Measurements from ENCODE around the gene NDC1. TPM values are rescaled to one million over a fixed set of nuclear protein-coding genes. Genes with fewer than 3 reads are reported as not detected.

Gene NDC1
- polyA plus RNA-seq (2012; rRNA removed): 11.5 and 14.6 TPM in 2 replicates
- 15.3 and 16.1 TPM in 2 replicates for polyA plus RNA-seq (2012; cell fraction: cytosol; rRNA removed)
- polyA plus RNA-seq (2012; cell fraction: nucleus; rRNA removed): 2.8 and 8.0 TPM in 2 replicates

- peak; percentile 92 for DNase-seq
- Histone ChIP-seq H3K9me2 (no peaks in the 10 kb centered on the region), H3K4me3 (ENCODE audit: low read depth in 2 of 2, low read length in 1 of 2) (peak within 1 kb of the TSS; percentile 63 to 95), H3K36me3 (replicated peaks in 1 of 2; ENCODE audit: control insufficient read depth in 1 of 2, insufficient read depth in 2 of 2, low read length in 1 of 2) (no peaks in the 10 kb centered on the region), H3K27me3 (ENCODE audit: insufficient read depth) (no peaks in the 10 kb centered on the region), H2AFZ (ENCODE audit: low read depth) (peak within 1 kb of the TSS; percentile 93), H3K4me1 (ENCODE audit: control insufficient read depth in 1 of 2, insufficient read depth in 2 of 2, low read depth in 1 of 2, low read length in 1 of 2) (peaks cover 3 to 12% of the 10 kb centered on the region in 2 experiments; a peak in 3 of 4 replicates), H4K20me1 (ENCODE audit: insufficient read depth) (no peaks in the 10 kb centered on the region), H3K9ac (peak within 1 kb of the TSS; percentile 93), H3K4me2 (peak within 1 kb of the TSS; percentile 87), H3F3A (replicated peaks; ENCODE audit: insufficient read depth) (peaks cover 17% of the 10 kb centered on the region), H3K79me2 (ENCODE audit: insufficient read depth) (peaks cover 49% of the 10 kb centered on the region), H3K27ac (ENCODE audit: low read depth in 2 of 2, low read length in 1 of 2) (peak within 1 kb of the TSS; percentile 90 to 99), H3K9me3 (no peaks in the 10 kb centered on the region)
- under 1% methylated on average over 26 of the region's 59 CpGs for WGBS (ENCODE audit: low lambda C conversion rate)
- ChIA-PET POLR2A (no interaction called here), CTCF (interaction anchor here (1.4 to 3.6 kb wide), 2 partner anchors 11 to 14 kb away, joined by 6 to 13 read pairs; no protein-coding TSS in a partner anchor)
- TF ChIP-seq NRF1 (IDR thresholded peaks at IDR 0.05; ENCODE audit: low read depth, low read length): peak; percentile 52; the same call in 1 of the 2 replicates
- peak; percentile 74 for TF ChIP-seq YY1 (IDR thresholded peaks at IDR 0.05; ENCODE audit: low read depth)
- TF ChIP-seq MAX (IDR thresholded peaks at IDR 0.05; ENCODE audit: low read depth): peak; percentile 60
- peak; percentile 90 for TF ChIP-seq CHD2 (IDR thresholded peaks at IDR 0.05; ENCODE audit: low read length, partially characterized antibody)
- no peak for TF ChIP-seq TCF12 (IDR thresholded peaks at IDR 0.05)
- no peak for TF ChIP-seq SMC3 (IDR thresholded peaks at IDR 0.05; ENCODE audit: low read depth, low read length)
- 0 out of 2 replicates have a peak, but pooled peaks have one; percentile 42 for TF ChIP-seq FOXJ3 (CRISPR knock-in tag; IDR thresholded peaks at IDR 0.05)
- TF ChIP-seq RCOR1 (IDR thresholded peaks at IDR 0.05; ENCODE audit: low read length): peak; percentile 45; the same call in 1 of the 2 replicates
- no peak for TF ChIP-seq NFIC (IDR thresholded peaks at IDR 0.05; ENCODE audit: borderline replicate concordance)
- TF ChIP-seq RXRA (IDR thresholded peaks at IDR 0.05; ENCODE audit: borderline replicate concordance, low read depth): no peak
- no peak for TF ChIP-seq TEAD4 (IDR thresholded peaks at IDR 0.05; ENCODE audit: borderline replicate concordance, insufficient read depth)
- peak; percentile 37; the same call in 1 of the 2 replicates for TF ChIP-seq POLR2AphosphoS5 (IDR thresholded peaks at IDR 0.05; ENCODE audit: low read depth, low read length)
- TF ChIP-seq FOSL2 (IDR thresholded peaks at IDR 0.05; ENCODE audit: borderline replicate concordance, low read depth): no peak
- no peak for TF ChIP-seq JUND (IDR thresholded peaks at IDR 0.05)
- peak; percentile 25; the same call in 1 of the 2 replicates for TF ChIP-seq CTCF (IDR thresholded peaks at IDR 0.05)
- peak; percentile 99 for TF ChIP-seq ELF1 (IDR thresholded peaks at IDR 0.05)
- no peak for TF ChIP-seq PBX3 (IDR thresholded peaks at IDR 0.05)
- peak; percentile 81; the same call in 1 of the 2 replicates for TF ChIP-seq SIN3A (IDR thresholded peaks at IDR 0.05; ENCODE audit: borderline replicate concordance, low read depth, low read length)
- no peak for TF ChIP-seq FOXM1 (IDR thresholded peaks at IDR 0.05; ENCODE audit: low read depth)
- no peak for TF ChIP-seq EZH2phosphoT487 (IDR thresholded peaks at IDR 0.05; ENCODE audit: borderline replicate concordance, low read depth)
- peak; percentile 88 for TF ChIP-seq GABPA (IDR thresholded peaks at IDR 0.05; ENCODE audit: low read depth)
- peak; percentile 66; the same call in 1 of the 2 replicates for TF ChIP-seq TAF1 (IDR thresholded peaks at IDR 0.05; ENCODE audit: borderline replicate concordance, low read depth, low read length)
- TF ChIP-seq, protein P1, sequence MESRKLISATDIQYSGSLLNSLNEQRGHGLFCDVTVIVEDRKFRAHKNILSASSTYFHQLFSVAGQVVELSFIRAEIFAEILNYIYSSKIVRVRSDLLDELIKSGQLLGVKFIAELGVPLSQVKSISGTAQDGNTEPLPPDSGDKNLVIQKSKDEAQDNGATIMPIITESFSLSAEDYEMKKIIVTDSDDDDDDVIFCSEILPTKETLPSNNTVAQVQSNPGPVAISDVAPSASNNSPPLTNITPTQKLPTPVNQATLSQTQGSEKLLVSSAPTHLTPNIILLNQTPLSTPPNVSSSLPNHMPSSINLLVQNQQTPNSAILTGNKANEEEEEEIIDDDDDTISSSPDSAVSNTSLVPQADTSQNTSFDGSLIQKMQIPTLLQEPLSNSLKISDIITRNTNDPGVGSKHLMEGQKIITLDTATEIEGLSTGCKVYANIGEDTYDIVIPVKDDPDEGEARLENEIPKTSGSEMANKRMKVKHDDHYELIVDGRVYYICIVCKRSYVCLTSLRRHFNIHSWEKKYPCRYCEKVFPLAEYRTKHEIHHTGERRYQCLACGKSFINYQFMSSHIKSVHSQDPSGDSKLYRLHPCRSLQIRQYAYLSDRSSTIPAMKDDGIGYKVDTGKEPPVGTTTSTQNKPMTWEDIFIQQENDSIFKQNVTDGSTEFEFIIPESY (IDR thresholded peaks at IDR 0.05; ENCODE audit: borderline replicate concordance, low read depth): no peak; the same call in 1 of the 2 replicates
- no peak for TF ChIP-seq EP300 (IDR thresholded peaks at IDR 0.05; ENCODE audit: borderline replicate concordance in 1 of 2, low read depth in 1 of 2, low read length in 1 of 2)
- TF ChIP-seq, protein P2, sequence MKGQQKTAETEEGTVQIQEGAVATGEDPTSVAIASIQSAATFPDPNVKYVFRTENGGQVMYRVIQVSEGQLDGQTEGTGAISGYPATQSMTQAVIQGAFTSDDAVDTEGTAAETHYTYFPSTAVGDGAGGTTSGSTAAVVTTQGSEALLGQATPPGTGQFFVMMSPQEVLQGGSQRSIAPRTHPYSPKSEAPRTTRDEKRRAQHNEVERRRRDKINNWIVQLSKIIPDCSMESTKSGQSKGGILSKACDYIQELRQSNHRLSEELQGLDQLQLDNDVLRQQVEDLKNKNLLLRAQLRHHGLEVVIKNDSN (IDR thresholded peaks at IDR 0.05; ENCODE audit: borderline replicate concordance, low read depth): no peak
- TF ChIP-seq RFX5 (IDR thresholded peaks at IDR 0.05; ENCODE audit: low read length): no peak
- TF ChIP-seq GATA2 (CRISPR knock-in tag; IDR thresholded peaks at IDR 0.05): no peak
Observed at GRCh38 chr1:53837924-53838653, at the start of gene NDC1. Gene NDC1, minus strand, starts transcription at chr1:53838296. Its CDS starts 35 bp downstream, at chr1:53838261.

Measured in SK-N-SH (cell line).